A673 (cell line): Measurements from ENCODE around the gene PLK3.

Source experiments
- CTCF ChIP-seq: fragments of 300-800, 200-600 bp; sonication (generic); conservative IDR thresholded peaks from 2 replicates; pipeline ENCODE4 v1.5.1; 2017; ENCODE audit warnings: low read depth, mild to moderate bottlenecking, antibody characterized with exemption, low read length, moderate library complexity, mixed read lengths
- EZH2 ChIP-seq: fragments of 200-600 bp; sonication (generic); IDR thresholded peaks from 2 replicates; pipeline ENCODE4 v1.6.1; 2017; ENCODE audit warnings: borderline replicate concordance, low read depth, mild to moderate bottlenecking, mixed read lengths, antibody characterized with exemption, low read length; ENCODE audit not compliant: poor library complexity, severe bottlenecking

- TF ChIP-seq CTCF, result no peak
- TF ChIP-seq EZH2, result no peak
Observed at GRCh38 chr1:44792736-44793502, 7.3 kb upstream of the PLK3 start.
